ENCODE data around the gene FGF13.

- TF ChIP-seq CTCF (IDR thresholded peaks at IDR 0.05), result no peak
- no peak for TF ChIP-seq POLR2A (IDR thresholded peaks at IDR 0.05)
- no peak for TF ChIP-seq POLR2AphosphoS5 (IDR thresholded peaks at IDR 0.05; ENCODE audit: insufficient read depth in 1 of 2, low read depth in 1 of 2)
These were observed 18.9 kb downstream of the FGF13 start for GRCh38 chrX:138692591-138692990.
